ENCODE data around the gene MRPL18. TPM values are rescaled to one million over a fixed set of nuclear protein-coding genes. Genes with fewer than 3 reads are reported as not detected.

MRPL18 gene
- total RNA-seq, 1 experiment from 2014 or later: 95.2 TPM

GRCh38 chr6:159756508-159756907, 33.8 kb upstream of the MRPL18 start:
- H3K27me3 Mint-ChIP-seq (ENCODE audit: low read depth): no peaks in the 10 kb centered on the region; the same call in 1 of the 2 replicates
- ATAC-seq (no peak), DNase-seq (ENCODE audit: low spot score) (no peak)
- TF ChIP-seq MXD4 (CRISPR knock-in tag; IDR thresholded peaks at IDR 0.05; ENCODE audit: borderline replicate concordance) (no peak), TCF7 (CRISPR knock-in tag; IDR thresholded peaks at IDR 0.05; ENCODE audit: low read depth) (no peak), PREB (CRISPR knock-in tag; IDR thresholded peaks at IDR 0.05; ENCODE audit: borderline replicate concordance) (no peak), E2F1 (CRISPR knock-in tag; IDR thresholded peaks at IDR 0.05) (no peak), ZNF423 (CRISPR knock-in tag; IDR thresholded peaks at IDR 0.05) (no peak), ELF4 (CRISPR knock-in tag; IDR thresholded peaks at IDR 0.05; ENCODE audit: low read depth) (no peak), CREM (CRISPR knock-in tag; IDR thresholded peaks at IDR 0.05) (no peak), NFE2L1 (CRISPR knock-in tag; IDR thresholded peaks at IDR 0.05) (no peak), ZNF532 (CRISPR knock-in tag; IDR thresholded peaks at IDR 0.05; ENCODE audit: borderline replicate concordance) (no peak), ZBTB21 (CRISPR knock-in tag; IDR thresholded peaks at IDR 0.05; ENCODE audit: borderline replicate concordance) (no peak), PRDM15 (CRISPR knock-in tag; IDR thresholded peaks at IDR 0.05) (no peak), ZNF425 (CRISPR knock-in tag; conservative IDR thresholded peaks at IDR 0.05) (no peak), ZNF138 (CRISPR knock-in tag; conservative IDR thresholded peaks at IDR 0.05) (no peak), TEAD4 (CRISPR knock-in tag; IDR thresholded peaks at IDR 0.05) (no peak), RORB (CRISPR knock-in tag; IDR thresholded peaks at IDR 0.05) (no peak), HMGXB4 (CRISPR knock-in tag; IDR thresholded peaks at IDR 0.05) (no peak), ZSCAN18 (CRISPR knock-in tag; IDR thresholded peaks at IDR 0.05) (no peak)
- TF ChIP-seq, protein P1, sequence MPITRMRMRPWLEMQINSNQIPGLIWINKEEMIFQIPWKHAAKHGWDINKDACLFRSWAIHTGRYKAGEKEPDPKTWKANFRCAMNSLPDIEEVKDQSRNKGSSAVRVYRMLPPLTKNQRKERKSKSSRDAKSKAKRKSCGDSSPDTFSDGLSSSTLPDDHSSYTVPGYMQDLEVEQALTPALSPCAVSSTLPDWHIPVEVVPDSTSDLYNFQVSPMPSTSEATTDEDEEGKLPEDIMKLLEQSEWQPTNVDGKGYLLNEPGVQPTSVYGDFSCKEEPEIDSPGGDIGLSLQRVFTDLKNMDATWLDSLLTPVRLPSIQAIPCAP (CRISPR knock-in tag; IDR thresholded peaks at IDR 0.05): no peak
- TF ChIP-seq, protein P2, sequence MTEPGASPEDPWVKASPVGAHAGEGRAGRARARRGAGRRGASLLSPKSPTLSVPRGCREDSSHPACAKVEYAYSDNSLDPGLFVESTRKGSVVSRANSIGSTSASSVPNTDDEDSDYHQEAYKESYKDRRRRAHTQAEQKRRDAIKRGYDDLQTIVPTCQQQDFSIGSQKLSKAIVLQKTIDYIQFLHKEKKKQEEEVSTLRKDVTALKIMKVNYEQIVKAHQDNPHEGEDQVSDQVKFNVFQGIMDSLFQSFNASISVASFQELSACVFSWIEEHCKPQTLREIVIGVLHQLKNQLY (CRISPR knock-in tag; IDR thresholded peaks at IDR 0.05): no peak
- peaks cover 66% of the 10 kb centered on the region for H3K36me3 Mint-ChIP-seq
- H3K27ac Mint-ChIP-seq: no peak overlapping the region; the same call in 1 of the 2 replicates
- ChIA-PET POLR2A (no interaction called here), CTCF (no interaction called here)
- no peaks in the 10 kb centered on the region for H3K9me3 Mint-ChIP-seq
- H3K4me1 Mint-ChIP-seq: peaks cover 24% of the 10 kb centered on the region
- no peak overlapping the region for H3K4me3 Mint-ChIP-seq
